Right lobe of liver (tissue), 6 donors: ENCODE results near the gene MAPT. TPM values are rescaled to one million over a fixed set of nuclear protein-coding genes. Genes with fewer than 3 reads are reported as not detected.

Experiments
- ATAC-seq, 4 donors: fragments of 200-7000 bp; cut with Tn5 transposase; one replicate each; pipeline ENCODE4 v1.9.1; 2020; ENCODE audit warnings: mild to moderate bottlenecking in 4 of 4, moderate library complexity in 4 of 4
- DNase-seq, 3 donors: peaks; one replicate each; pipeline ENCODE4 v3.0.0-alpha.2; 2020
- H3K27ac ChIP-seq, 3 donors: fragments of 200-600 bp; one replicate each; pipeline ENCODE4 v1.8.0; 2022
- H3K27me3 ChIP-seq, 2 donors: fragments of 200-600 bp; one replicate each; pipeline ENCODE4 v1.8.0; 2022
- H3K36me3 ChIP-seq, 4 donors: fragments of 200-600 bp; sonication (generic) in 1 of 4; one replicate each; pipeline versions ENCODE4 v1.5.1 to v1.8.0; 2017 to 2022; ENCODE audit warnings: control low read depth in 1 of 4
- H3K4me1 ChIP-seq, 4 donors: fragments of 200-600 bp; sonication (generic) in 1 of 4; one replicate each; pipeline versions ENCODE4 v1.5.1 to v1.8.0; 2017 to 2022; ENCODE audit warnings: control low read depth in 1 of 4
- H3K4me3 ChIP-seq, 3 donors: fragments of 200-600 bp; one replicate each; pipeline ENCODE4 v1.8.0; 2022
- H3K9me3 ChIP-seq, 4 donors: fragments of 200-600 bp; sonication (generic) in 1 of 4; one replicate each; pipeline versions ENCODE4 v1.5.1 to v1.8.0; 2017 to 2022; ENCODE audit warnings: control low read depth in 1 of 4
- POLR2A ChIP-seq: fragments of 450-650 bp; IDR thresholded peaks from one replicate; pipeline ENCODE4 v1.6.1; 2017; ENCODE audit warnings: antibody characterized with exemption, mild to moderate bottlenecking
- WGBS: methylation state at CpG from one replicate; pipeline ENCODE4 v1.1.6; 2018; ENCODE audit warnings: low coverage, low lambda C conversion rate; ENCODE audit not compliant: insufficient coverage; ENCODE audit errors: missing lambda C conversion rate; 5-methylcytosine and 5-hydroxymethylcytosine counted together
- intact Hi-C, 2 donors: fragments of 100-400 bp; cut with DNase I; formaldehyde crosslinking; loops; one replicate each; pipeline versions ENCODE4 v1.11.2 to v1.14.1; 2022
- long read RNA-seq: library from polyadenylated mRNA; unstranded; transcript quantifications from one replicate; pipeline ENCODE4 v2.0.0, GENCODE V29; 2019
- total RNA-seq, 6 experiments: library from RNA; depleted of rRNA in 2 of 6; stranded (reverse); fragments of >200 nt in 2 of 6; fragmentation: NEBNext Ultra II Directional in 3 of 6; extraction: Animal tissue kit (Norgen Biotek cat#: 25700) in 3 of 6; gene quantifications; one replicate each; pipeline versions ENCODE4 v1.1.0 to v1.2.4, GENCODE V29; 2016 to 2023
- TF ChIP-seq, protein P1 (sequence below), 4 donors: fragments of 200-600 bp in 3 of 4; fragments of 450-650 bp in 1 of 4; IDR thresholded peaks; one replicate each; pipeline versions ENCODE4 v1.5.1 to v1.8.0; 2016 to 2022; ENCODE audit warnings: antibody characterized with exemption in 4 of 4, mild to moderate bottlenecking in 2 of 4
- donor health status: DM: no; HTN: yes; CAD: no.
- donor health status: DM: no; HTN: no; CAD: no.
- donor health status: DM: no; HTN: no; CAD: no.
- donor health status: DM: no; HTN: yes; CAD: no.
- donor health status: DM: no; HTN: yes; CAD: no.

Gene MAPT
- 1 to 10 TPM in 2 of 6 experiments, under 1 TPM in 4; 0.39 to 4.9 (median 0.59) TPM for total RNA-seq
- long read RNA-seq, result 0 reads

DNA sequence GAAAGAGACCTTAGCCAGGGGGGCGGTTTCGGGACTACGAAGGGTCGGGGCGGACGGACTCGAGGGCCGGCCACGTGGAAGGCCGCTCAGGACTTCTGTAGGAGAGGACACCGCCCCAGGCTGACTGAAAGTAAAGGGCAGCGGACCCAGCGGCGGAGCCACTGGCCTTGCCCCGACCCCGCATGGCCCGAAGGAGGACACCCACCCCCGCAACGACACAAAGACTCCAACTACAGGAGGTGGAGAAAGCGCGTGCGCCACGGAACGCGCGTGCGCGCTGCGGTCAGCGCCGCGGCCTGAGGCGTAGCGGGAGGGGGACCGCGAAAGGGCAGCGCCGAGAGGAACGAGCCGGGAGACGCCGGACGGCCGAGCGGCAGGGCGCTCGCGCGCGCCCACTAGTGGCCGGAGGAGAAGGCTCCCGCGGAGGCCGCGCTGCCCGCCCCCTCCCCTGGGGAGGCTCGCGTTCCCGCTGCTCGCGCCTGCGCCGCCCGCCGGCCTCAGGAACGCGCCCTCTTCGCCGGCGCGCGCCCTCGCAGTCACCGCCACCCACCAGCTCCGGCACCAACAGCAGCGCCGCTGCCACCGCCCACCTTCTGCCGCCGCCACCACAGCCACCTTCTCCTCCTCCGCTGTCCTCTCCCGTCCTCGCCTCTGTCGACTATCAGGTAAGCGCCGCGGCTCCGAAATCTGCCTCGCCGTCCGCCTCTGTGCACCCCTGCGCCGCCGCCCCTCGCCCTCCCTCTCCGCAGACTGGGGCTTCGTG, at the start of gene MAPT:
TSS of gene MAPT (plus strand) at position 533 of the 763 bp plus-strand sequence. CDS start 67,784 bp downstream, outside the sequence.
- DNase-seq (peak; percentile 92 to 94 (median 92)), ATAC-seq (peak; percentile 94 to 98 (median 97))
- Histone ChIP-seq H3K27me3 (peaks cover 0 to 5% of the 10 kb centered on the region in 2 donors), H3K36me3 (no peaks in the 10 kb centered on the region), H3K4me3 (peak within 1 kb of the TSS; percentile 57 to 62 (median 61)), H3K9me3 (no peaks in the 10 kb centered on the region), H3K27ac (peak within 1 kb of the TSS in 1 of 3 donors; percentile 16), H3K4me1 (peaks cover 0 to 24% (median 0%) of the 10 kb centered on the region in 4 donors)
- WGBS, result 16% methylated on average over 26 of the region's 97 CpGs
- intact Hi-C loops, result no loop called here
- peak; percentile 9 for TF ChIP-seq POLR2A
- TF ChIP-seq, protein P1, sequence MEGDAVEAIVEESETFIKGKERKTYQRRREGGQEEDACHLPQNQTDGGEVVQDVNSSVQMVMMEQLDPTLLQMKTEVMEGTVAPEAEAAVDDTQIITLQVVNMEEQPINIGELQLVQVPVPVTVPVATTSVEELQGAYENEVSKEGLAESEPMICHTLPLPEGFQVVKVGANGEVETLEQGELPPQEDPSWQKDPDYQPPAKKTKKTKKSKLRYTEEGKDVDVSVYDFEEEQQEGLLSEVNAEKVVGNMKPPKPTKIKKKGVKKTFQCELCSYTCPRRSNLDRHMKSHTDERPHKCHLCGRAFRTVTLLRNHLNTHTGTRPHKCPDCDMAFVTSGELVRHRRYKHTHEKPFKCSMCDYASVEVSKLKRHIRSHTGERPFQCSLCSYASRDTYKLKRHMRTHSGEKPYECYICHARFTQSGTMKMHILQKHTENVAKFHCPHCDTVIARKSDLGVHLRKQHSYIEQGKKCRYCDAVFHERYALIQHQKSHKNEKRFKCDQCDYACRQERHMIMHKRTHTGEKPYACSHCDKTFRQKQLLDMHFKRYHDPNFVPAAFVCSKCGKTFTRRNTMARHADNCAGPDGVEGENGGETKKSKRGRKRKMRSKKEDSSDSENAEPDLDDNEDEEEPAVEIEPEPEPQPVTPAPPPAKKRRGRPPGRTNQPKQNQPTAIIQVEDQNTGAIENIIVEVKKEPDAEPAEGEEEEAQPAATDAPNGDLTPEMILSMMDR (IDR thresholded peaks at IDR 0.05), result peak; percentile 94 to 99 (median 98)

GRCh38 chr17:45844695-45845375, 49.5 kb upstream of the MAPT start, which contains the start of gene SPPL2C:
Gene SPPL2C, plus strand, starts transcription at chr17:45844881. Its CDS starts 26 bp downstream, at chr17:45844907.
- ATAC-seq, result no peak
- Histone ChIP-seq H3K36me3 (no peaks in the 10 kb centered on the region), H3K27ac (no peak within 1 kb of the TSS), H3K27me3 (no peaks in the 10 kb centered on the region), H3K9me3 (no peaks in the 10 kb centered on the region), H3K4me1 (no peaks in the 10 kb centered on the region), H3K4me3 (no peak within 1 kb of the TSS)
- no peak for TF ChIP-seq POLR2A
- TF ChIP-seq, protein P1 (IDR thresholded peaks at IDR 0.05), result no peak
- intact Hi-C loops, result no loop called here
- 60% methylated on average over 1 of the region's 25 CpGs for WGBS
- DNase-seq, result peak in 1 of 3 donors; percentile 51

DNA sequence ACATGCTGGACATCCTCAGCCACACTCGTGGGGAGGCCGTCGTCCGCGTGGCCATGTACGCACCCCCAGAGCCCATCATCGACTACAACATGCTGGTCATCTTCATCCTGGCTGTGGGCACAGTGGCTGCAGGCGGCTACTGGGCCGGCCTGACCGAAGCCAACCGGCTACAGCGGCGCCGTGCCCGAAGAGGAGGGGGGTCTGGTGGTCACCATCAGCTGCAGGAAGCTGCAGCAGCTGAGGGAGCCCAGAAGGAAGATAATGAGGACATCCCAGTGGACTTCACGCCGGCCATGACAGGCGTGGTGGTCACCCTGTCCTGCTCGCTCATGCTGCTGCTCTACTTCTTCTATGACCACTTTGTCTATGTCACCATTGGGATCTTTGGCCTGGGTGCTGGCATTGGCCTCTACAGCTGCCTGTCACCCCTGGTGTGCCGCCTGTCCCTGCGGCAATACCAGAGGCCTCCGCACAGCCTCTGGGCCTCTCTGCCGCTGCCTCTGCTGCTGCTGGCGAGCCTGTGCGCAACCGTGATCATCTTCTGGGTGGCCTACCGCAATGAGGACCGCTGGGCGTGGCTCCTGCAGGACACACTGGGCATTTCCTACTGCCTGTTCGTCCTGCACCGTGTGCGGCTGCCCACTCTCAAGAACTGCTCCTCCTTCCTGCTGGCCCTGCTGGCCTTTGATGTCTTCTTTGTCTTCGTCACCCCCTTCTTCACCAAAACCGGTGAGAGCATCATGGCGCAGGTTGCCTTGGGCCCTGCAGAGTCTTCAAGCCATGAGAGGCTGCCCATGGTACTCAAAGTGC, 48.8 kb upstream of the MAPT start:
- intact Hi-C loops, result no loop called here
- Histone ChIP-seq H3K36me3 (no peaks in the 10 kb centered on the region), H3K4me1 (no peaks in the 10 kb centered on the region), H3K9me3 (no peaks in the 10 kb centered on the region), H3K4me3 (no peak overlapping the region), H3K27ac (no peak overlapping the region), H3K27me3 (no peaks in the 10 kb centered on the region)
- TF ChIP-seq POLR2A, result no peak
- TF ChIP-seq, protein P1 (IDR thresholded peaks at IDR 0.05), result no peak
- DNase-seq, result peak in 1 of 3 donors; percentile 38
- WGBS, result 70% methylated on average over 10 of the region's 35 CpGs
- no peak for ATAC-seq

- Histone ChIP-seq H3K9me3 (no peaks in the 10 kb centered on the region), H3K27ac (no peak overlapping the region), H3K36me3 (no peaks in the 10 kb centered on the region), H3K4me1 (no peaks in the 10 kb centered on the region), H3K4me3 (no peak overlapping the region), H3K27me3 (no peaks in the 10 kb centered on the region)
- no peak for TF ChIP-seq POLR2A
- TF ChIP-seq, protein P1 (IDR thresholded peaks at IDR 0.05), result no peak
- DNase-seq (no peak), ATAC-seq (no peak)
- 89% methylated on average over 3 of the region's 10 CpGs for WGBS
- intact Hi-C loops, result no loop called here
Observed at GRCh38 chr17:45846223-45846622, 48.1 kb upstream of the MAPT start.
